Kidney glomerular epithelial cell (primary cell): ENCODE measurements around the gene OIT3.
A peak's percentile ranks its signal among the peaks of the same experiment; 100 is the strongest.

Source experiments
- DNase-seq: peaks from one replicate; lab custom pipeline; 2025; lab: John Stamatoyannopoulos, UW

The OIT3 gene

DNA sequence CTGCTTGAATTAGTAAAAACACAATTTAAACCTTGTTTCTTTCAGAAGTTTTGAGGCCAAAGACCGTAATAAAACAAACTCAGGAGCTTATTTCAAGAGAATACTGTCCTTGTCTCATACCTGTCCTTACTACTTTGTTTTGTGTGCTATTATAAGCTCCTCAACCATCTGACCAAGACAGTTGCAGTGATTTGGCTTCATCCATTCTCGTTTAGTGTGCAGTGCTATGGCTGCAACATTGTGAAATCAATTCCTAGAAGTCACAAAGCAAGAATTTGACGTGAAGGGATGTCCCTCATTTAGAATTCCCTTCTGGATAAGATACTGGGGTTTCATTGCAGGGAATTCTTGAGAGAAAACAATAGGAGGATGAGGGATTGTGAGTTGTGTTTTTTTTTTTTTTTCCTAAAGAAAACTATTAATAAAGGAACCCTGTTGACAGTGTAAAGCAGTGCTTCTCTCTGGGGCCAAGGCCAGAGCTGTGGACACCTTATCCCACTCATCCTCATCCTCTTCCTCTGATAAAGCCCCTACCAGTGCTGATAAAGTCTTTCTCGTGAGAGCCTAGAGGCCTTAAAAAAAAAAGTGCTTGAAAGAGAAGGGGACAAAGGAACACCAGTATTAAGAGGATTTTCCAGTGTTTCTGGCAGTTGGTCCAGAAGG, at the start of gene OIT3:
Gene OIT3, plus strand, starts transcription at position 604 of the 663 bp plus-strand sequence. CDS start 60 bp downstream, outside the sequence.
- no peak for DNase-seq

DNA sequence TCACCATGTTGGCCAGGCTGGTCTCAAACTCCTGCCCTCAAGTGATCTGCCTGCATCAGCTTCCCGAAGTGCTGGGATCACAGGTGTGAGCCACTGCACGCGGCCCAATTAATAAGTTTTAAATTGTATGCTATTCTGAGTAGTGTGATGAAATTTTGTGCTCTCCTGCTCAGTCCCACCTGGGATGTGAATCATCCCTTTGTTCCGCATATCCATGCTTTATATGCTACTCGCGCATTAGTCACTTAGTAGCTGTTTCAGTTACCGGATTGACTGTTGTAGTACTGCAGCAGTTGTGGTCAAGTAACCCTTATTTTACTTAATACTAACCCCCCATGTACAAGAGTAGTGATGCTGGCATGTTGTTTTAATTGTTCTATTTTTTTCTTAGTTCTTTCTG, 47.3 kb upstream of the OIT3 start:
- peak; percentile 43 for DNase-seq

DNA sequence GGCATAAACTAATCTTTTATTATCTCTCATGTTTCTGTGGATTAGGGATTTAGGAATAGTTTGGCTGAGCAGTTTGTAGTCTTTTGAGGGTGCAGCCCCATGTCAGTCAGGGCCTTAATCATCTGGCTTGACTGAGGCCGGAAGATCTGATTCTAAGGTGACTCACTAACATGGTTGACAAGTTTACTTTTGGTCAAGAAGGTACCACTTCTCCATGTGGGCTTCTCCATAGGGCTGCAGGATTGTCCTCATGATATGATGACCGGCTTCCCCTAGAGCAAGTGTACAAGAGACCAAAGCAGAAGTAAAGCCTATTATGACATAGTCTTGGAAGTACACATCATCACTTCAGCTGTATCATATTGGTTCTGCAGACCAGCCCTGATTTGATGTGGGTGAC, 45.9 kb upstream of the OIT3 start:
- DNase-seq = no peak

DNA sequence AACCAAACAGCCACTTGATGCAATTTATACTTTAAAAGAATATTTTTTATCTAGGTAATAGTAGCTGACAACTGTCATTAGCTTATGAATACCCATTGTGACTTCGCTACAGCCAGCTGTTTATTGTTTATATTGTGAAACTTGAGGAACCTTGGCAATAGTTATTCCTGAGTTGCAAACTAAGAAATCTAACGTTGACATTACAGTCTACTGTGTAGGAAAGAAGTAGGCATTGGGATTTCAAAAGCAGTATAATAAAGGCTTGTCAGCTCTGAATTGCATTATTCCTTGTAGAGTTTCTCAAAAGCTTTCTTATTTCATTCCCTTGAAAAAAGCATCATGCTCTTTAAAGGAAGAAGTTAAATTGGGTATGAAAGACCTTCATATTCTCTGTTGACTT, 42.7 kb upstream of the OIT3 start:
- no peak for DNase-seq

DNA sequence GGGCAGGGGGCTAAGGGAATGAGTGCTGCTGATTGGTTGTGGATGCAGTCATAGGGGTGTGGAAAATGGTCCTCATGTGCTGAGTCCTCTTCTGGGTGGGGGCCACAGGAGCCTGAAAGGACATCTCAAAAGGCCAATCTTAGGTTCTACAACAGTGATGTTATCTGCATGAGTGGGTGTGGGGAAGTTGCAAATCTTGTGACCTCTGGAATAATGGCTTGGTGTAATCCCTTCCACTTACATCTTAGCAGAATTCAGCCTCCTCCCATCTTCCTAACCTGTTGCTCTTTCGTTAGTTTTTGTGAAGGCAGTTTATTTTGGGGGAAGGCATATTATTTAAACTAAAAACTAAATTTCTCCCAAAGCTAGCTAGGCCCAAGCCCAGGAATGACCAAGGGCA, 42.0 kb upstream of the OIT3 start:
- no peak for DNase-seq

DNA sequence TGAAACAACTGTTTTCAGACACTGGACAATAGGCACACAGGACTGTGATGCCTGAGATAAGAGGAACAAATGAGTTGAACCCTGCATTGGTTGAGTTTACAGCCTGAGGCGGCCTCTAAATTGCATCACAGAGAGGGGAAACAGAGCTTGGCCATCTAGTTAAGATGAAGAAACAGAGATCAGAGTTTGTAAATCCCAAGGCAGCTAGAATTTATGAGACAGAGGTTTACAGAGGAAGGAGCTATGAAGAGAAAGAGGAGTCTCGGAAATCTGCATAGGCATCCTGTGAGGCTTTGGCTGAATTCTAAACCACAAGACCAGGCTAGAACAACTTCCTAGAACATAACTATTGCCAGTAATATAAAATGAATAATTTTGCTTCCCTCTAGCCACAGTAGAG, 41.0 kb upstream of the OIT3 start:
- DNase-seq = no peak

DNA sequence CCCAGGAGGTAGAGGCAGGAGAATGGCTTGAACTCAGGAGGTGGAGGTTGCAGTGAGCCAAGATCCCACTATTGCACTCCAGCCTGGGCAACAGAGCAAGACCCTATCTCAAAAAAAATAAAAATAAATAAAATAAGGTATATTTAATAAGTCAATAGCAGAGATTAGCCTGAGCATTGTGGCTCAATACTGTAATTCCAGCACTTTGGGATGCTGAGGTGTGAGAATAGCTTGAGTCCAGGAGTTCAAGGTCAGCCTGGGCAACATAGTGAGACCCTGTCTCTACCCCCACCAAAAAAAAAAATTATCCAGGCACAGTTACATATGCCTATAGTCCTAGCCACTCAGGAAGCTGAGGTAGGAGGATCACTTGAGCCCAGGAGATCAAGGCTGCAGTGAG, 38.4 kb upstream of the OIT3 start:
- no peak for DNase-seq

DNA sequence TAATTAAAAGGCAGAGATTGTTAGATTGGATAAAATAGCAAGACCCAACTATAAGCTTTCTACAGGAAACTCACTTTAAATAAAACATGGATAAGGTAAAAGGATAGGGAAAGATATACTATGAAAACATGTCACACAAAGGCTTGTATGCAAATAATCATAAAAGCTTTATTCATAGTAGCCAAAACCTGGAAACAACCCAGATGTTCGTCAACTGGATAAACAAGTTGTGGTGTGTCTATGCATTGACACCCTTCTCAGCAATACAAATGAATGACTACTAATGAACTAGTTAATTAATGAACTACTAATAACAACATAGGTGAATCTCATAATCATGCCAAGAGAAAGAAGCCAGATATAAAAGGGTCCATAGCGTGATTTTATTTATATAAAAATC, 37.7 kb upstream of the OIT3 start:
- no peak for DNase-seq

DNA sequence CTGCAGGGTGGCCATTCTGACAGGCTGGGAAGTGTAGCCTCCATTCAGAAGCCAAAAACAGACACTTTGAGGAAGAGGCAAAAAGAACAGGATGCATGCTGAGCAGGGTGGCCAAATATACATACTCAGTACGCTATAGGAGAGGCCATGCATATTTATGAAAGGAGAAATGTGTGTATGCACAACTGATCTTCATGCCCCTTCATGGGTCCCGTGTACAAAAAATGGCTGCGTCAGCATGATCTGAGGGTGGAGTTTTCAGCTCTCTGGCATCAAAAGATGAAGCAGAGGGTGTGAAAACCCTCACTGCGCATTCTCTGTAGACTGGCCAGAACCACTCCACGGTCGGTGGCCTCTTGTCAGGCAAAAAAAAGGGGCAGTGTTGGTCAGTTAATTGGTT, 35.5 kb upstream of the OIT3 start:
- no peak for DNase-seq

DNA sequence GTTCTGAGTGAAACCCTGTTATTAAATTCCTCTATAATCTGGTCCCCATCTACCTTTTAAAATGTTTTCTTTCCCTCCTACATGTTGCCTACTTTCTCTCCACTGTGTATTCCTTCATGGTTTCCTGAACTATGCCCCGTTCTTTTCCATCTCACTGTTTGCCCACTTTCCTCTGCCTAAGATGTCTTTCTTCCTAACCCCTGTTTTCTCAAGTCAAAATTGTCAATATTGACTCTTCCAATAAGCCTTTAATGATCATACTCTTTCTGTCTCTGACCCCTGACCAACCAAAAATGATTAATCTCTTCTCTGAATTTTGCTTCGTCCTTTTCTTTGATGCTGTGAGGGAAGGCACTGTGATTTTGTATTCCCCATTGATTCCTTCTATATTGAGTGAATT, 30.6 kb upstream of the OIT3 start:
- DNase-seq = no peak

DNA sequence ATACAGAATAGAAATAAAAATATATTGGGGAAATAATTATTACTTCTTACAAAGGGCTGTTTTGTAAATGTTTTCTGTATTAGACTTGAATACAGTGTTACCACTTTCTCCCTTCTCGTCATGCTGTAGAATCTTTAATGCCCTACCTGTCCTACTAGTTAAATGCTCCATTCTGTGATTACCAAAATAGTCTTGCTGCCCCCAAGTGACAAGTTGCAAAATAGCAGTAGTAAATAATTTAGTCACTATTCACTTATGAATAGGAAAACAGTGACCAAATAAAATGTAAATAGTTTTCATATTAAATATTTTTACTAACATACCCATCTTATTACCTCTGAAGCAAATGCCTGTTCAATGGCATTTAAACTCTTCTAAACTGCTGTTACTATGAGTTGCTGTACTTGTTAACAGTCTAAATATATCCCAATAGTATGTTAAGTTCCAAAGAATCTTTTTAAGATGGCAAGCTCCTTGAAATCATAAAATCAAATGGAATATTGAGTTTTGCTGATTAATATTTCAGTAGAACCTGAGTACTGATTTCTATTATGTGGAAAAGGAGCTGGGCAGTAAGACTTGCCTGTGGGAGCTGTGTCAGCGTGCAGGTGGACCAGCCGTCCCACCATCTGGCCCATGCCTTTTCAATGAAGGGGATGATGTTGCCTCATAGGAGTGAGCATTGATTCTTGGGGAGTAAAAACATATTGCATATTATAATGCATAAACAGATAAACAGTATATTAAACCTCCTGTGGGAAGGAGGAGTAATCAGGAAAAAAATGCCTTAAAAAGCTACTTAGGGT, 18.1 kb upstream of the OIT3 start:
- DNase-seq = peak; percentile 43

DNA sequence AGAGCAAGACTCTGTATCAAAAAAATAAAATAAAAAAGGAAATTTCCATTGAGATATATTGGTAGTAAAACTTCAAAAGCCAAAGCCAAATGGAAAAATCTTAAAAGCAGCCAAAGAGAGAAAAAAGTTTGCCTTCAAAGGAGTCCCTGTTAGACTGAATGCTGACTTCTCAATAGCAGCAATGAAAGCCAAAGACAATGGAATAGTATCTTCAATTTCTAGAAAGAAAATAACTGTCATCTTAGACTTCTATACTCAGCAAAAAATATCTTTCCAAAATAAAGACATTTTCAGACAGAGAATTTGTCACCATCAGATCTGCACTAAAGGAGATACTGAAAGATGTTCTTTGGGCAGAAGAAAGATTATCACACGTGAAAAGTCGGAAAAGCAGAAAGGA, 14.3 kb upstream of the OIT3 start:
- DNase-seq = no peak

DNA sequence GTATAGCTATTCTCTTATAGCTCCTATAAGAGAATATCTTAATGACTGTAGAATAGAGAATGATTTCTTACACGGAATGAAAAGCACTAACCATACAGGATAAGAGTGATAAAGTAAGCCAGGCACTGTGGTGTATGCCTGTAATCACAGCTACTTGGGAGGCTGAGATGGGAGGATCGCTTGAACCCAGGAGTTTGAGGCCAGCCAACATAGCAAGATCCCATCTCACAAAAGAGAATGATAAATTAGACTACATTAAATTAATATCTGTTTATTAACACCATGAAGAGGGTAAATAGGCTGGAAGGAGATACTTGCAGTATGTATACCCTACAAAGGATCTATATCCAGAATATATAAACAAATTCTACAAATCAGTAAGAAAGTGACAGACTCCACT, 12.2 kb upstream of the OIT3 start:
- DNase-seq = no peak

DNA sequence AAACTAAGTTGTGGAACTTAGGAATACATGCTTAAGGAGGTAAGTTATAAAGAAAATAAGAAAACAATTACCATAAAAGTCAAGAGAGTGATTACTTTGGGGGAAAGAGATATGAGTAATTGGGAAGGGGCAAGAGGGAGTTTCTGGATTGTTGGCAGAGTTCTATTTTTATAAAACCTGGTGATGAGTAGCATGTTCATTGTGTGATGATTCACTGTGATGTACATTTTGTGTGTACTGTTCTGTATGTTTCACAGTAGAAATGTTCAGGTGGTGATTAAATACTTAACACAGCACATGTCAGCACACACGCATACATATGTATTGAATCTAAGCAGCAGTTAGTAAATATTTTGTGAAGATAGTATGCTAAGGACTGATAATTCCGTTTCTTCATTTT, 9.7 kb upstream of the OIT3 start:
- DNase-seq = no peak

DNA sequence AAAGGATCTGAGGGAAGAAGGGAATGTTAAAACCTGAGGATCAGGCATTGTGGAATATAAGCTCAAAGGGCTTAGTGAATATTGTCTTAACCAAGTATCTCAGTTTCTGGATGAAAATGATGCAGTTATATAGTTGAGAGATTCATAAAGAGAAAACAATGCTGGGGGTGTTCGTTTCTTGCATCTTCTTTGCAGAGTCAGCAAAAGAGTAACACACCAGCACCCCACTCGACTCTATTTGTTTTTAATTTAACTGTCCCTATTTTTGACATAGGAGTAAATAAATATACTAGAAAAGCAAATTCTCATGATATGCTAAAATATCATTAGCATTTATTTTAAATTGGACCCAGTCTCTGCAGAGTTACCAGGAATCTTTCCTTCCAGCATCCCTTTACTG, 7.6 kb upstream of the OIT3 start:
- DNase-seq = no peak

DNA sequence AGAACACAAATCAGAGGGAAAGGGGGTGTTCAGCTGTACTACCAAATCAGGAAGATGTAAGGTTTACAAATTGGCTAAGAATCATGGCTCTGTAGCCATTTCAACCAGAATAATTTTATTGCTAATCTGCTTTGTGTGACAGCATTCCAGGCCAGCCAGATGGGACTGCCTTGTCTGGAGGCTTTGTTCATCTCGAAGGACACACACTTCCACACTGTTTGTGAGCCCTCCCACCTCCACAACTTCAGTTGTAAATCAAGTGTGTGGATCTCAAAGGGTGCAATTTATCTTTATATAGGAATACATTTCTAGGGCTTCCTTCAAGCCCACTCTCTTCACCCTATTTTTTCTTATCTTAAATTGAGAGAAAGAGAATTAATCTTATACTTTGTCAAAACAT, 6.9 kb upstream of the OIT3 start:
- no peak for DNase-seq

DNA sequence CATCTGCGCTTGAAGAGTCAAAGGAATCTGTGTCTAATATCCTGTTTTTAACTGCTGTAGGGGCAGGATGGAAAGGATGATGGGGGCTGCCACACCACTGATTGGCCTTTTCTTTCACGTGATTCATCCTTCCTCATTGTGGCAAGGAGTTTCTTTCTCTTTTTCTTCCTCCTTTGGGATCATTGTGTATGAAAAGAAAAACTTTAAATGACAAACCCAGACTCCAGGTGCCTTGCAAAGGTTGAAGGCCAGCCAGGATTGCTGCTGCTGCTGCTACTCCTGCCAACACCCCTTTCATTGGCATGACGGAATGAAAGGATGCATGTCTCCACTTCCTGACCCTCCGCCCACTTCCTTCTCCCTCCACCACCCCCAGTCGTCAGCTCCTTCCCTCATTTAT, 6.5 kb upstream of the OIT3 start:
- DNase-seq = no peak

DNA sequence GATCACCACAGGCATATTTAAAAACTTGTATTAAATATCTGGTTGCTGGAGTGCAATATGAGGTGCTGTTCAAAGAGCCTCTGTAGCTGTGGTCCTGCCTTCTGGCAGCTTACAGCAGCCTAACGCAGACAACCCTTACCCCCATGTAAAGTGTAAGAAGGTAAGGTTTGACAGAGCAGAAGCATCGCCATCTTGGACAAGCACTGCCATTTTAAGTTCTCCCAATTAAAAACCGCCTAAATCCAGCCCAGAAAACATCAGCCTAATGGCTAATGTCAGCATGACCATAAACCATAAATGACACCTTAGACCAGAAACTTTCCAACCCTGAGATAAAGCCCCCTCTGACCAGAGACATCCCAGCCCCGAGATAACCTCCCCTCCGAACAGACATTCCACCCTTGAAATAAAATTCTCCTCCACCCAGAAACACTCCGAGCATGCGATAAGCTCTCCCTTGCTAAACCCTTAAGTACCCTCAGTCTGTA, 5.3 kb upstream of the OIT3 start:
- DNase-seq = no peak

DNA sequence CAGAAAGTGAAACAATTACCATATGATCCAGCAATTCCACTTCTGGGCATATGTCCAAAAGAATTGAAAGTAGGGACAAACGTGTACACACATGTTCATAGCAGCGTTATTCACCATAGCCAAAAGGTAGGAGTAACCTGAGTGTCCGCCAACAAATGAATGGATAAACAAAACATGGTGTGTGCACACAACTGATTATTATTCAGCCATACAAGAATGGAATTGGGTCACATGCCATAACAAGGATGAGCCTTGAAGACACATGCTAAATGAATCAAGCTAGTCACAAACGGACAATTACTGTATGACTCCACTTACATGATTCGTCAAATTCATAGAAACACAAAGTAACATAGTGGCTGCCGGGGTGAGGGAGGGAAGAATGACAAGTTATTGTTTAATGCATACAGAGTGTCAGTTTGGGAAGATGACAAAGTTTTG, 4.1 kb upstream of the OIT3 start:
- no peak for DNase-seq

DNA sequence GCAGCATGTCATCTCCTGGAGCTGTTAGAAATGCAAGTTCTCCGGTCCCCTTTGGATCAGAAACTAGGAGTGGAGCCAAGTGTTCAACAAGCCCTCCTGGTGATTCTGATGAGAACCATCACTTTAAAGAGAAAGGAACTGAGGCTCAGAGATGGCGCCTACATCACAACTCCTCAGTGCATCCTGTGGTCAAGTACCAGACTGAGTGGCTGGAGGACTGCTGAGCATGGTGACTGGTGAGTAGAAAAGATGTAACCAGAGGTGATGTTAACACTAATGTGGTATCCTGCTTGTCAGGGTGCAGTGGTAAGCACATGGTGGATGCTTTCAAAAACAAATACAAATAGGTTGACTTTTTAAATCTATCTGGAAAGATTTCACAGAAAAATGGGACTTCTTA, 3.5 kb upstream of the OIT3 start:
- no peak for DNase-seq

DNA sequence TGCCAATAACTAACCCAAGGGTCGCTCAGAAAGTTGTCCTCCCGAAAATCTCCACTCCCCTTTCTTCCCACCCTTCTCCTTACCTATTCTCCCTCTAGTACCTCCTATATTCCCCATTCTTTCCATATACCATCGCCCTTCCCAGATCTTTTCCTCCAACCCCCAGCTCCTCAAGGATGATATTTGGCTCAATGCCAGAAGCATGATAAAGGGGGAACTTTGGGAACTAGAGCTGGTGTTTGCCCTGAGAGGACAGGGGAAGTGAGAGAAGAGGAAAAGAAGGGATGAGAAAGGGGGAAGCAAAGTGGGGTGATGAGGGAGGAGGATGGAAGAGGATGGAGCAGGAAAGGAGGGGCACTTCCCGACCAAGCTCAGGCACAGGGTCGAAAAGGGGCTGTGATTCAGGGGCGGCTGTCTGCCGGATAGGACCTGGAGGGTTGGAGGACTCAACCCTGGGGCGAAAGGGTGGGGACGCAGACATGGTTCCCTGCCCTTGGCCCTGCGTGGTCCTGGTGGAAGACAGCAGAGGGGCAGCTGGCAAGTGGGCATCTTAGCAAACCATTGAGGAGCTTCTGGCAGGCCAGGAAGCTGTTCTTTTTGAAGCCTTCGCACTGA, 1.8 kb downstream of the OIT3 start:
- no peak for DNase-seq

DNA sequence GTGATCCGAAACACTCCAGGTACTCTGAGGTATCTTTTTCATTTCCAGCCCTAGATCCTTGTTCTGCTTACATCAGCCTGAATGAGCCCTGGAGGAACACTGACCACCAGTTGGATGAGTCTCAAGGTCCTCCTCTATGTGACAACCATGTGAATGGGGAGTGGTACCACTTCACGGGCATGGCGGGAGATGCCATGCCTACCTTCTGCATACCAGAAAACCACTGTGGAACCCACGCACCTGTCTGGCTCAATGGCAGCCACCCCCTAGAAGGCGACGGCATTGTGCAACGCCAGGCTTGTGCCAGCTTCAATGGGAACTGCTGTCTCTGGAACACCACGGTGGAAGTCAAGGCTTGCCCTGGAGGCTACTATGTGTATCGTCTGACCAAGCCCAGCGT, 5.1 kb downstream of the OIT3 start:
- DNase-seq = no peak

DNA sequence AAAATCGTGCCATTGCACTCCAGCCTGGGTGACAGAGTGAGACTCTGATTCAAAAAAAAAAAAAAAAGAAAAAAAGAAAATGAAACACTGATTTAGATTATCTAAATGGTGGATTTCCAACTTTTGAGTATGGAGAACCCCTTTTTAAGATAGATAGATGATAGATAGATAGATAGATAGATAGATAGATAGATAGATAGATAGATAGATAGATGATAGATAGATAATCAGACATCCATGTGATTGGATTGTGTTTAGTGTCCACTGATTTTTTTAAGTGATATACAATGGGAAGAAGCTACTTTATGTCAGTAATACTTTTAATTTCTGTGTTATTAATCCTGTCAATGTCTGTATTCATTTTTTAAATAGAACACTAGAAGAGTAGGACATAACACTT, 6.0 kb downstream of the OIT3 start:
- DNase-seq = no peak
